Lung microvascular endothelial cell (primary cell): Measurements from ENCODE around the gene ZNF319. TPM values are rescaled to one million over a fixed set of nuclear protein-coding genes. Genes with fewer than 3 reads are reported as not detected.

ENCODE experiments used
- DNase-seq, 2 donors: peaks; one replicate each; pipeline versions ENCODE4 v3.0.0 to v3.0.0-alpha.2; 2010; ENCODE audit warnings: low read depth in 2 of 2
- total RNA-seq: library from RNA; depleted of rRNA; stranded (reverse); fragments of >200 nt; gene quantifications from 2 replicates; pipeline ENCODE4 v1.2.1, GENCODE V29; 2014

ZNF319 gene
- total RNA-seq, 1 donor from 2014 or later: 2.4 TPM

- DNase-seq: no peak
These were observed 42.6 kb downstream of the ZNF319 start for GRCh38 chr16:57957673-57958392.

DNA sequence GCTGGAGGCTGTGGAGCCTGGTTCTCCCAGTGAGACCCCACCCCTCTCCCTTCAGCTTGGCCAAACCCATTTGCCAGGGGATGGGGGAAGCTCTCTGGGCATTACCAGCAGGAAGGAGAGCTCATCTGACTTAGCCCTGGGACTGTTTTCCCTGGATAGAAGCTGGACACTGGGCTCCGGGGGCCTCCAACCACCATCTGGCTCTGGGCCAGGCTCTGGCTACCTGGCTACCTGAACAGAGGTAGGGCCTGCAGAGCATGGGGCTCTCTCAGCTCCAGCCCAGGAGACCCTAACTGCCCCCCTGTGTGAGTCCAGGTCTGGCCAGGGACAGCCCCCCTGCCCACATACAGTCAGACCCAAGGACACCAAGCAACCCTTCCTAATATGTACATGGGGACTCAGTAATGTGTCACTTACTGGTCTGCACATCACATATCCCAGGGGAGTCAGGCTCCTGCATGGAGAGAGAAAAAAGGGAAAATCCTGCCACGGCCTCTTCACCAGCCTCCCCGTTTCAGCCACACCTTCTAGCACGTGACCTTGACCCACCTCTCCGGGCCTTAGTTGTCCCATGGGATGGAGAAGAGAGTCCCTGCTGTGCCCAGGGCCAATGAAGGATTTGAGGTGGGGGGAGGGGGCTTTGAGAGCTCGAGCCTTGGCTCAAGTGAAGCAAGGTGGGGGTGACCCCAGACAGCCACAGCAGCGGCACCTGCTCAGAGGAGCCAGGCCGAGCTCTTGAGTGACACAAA lies 43.4 kb downstream of the ZNF319 start:
- DNase-seq: no peak

DNA sequence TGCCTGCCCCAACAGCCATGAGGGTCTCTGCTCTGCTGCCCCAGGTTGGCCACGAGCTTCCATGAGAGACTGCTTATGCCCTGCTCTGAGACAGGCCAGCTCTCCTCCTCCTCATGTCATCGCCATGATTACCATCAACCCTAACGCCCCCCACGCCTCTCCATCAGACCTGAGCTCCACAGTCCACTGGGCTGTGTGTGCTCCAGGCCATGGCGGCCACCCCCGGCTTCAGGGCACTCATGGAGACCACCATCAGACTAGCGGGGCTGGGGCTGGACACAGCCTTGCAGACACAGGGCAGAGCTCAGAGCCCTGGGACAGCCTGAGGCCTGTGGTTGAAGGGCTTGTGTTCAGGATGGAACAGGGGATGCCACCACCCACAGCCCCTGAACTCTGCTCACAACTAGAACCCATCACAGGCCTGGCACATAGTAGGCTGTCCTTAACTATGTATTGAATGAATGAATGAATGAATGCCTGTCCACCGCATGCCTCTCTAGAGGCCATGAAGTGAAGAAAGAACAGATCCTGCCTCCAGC lies 44.1 kb downstream of the ZNF319 start:
- no peak for DNase-seq

DNA sequence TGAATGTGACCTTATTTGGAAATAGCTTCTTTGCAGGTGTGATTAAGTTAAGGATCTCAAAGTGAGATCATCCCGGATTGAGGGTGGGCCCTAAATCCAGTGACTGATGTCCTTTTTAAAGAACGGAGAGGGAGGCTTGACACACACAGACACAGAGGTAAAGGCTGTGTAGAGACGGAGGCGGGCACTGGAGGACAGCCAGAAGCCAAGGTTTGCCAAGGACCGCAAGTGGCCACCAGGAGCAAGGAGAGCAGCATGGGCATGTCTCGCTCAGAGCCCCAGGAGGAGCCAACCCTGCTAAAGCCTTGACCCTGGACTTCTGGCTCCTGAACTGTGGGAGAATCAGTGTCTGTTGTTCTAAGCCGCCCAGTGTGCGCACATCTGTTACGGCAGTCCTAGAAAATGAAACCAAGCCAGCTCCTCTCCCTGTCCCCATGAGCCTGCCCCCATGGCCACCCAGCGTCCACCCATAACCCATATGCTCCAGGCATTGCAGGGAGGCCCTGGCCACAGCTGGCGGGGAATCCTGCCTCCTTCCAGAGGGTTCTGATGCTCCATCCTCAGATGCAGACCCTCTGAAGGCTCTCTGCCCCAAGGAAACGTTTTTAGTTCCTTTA lies 44.8 kb downstream of the ZNF319 start:
- DNase-seq: no peak

DNA sequence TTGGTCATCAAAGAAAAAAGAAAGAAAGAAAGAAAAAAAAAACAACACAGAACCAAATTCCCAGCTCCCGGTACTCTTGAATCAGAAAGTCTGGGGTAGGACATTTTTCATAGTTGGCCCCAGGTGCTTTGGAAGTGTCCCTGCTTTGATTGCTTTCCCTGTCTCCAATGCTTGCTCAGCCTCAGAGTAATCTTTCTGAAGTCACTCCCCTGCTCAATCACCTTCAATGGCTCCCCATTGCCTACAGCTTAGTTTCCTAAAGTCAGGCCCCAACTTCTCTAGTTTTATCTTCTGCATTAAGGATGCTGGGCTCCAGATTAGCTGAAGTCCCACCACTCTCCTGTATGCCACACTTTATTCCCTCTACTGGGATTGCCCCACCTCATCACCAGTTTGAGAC lies 46.6 kb downstream of the ZNF319 start:
- DNase-seq: no peak

GRCh38 chr16:57952909-57953308 lies 47.6 kb downstream of the ZNF319 start:
- no peak for DNase-seq

- DNase-seq: no peak
These were observed 49.1 kb downstream of the ZNF319 start for GRCh38 chr16:57951204-57951960.

GRCh38 chr16:57950382-57950781 lies 50.1 kb downstream of the ZNF319 start:
- DNase-seq: no peak

DNA sequence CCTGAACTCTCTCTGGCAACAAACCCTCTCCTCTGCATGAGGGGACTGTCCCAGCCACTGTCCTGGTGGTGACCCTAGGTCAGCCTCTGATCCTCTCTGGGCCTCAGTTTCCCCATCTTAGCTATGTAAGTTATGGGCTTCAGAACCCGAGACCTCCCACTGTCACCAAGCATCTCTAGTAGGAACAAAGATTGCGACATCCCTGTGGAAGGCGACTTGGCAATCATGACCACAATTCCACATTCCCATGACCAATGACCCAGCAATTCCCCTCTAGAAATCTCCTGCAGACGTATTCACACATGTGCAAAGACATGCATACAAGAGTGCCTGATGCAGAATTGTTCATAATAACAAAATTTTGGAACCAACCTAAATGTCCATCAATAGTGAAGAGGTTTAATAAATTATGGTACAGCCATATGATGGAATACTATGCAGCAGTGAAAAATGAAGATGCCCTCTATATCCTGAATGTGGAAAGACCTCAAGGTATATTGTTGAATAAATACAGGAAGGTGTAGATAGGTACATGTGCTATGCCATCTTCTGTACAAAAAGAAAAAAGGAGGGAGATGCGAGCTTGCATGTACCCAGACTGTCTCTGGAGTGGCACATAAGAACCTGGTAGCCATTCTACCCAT lies 50.8 kb downstream of the ZNF319 start:
- no peak for DNase-seq

GRCh38 chr16:57949013-57949412 lies 51.5 kb downstream of the ZNF319 start:
- DNase-seq: no peak

- no peak for DNase-seq
These were observed 52.4 kb downstream of the ZNF319 start for GRCh38 chr16:57948027-57948426.

- no peak for DNase-seq
These were observed 53.2 kb downstream of the ZNF319 start for GRCh38 chr16:57947261-57947660.

- DNase-seq: no peak
These were observed 54.2 kb downstream of the ZNF319 start for GRCh38 chr16:57946181-57946801.

DNA sequence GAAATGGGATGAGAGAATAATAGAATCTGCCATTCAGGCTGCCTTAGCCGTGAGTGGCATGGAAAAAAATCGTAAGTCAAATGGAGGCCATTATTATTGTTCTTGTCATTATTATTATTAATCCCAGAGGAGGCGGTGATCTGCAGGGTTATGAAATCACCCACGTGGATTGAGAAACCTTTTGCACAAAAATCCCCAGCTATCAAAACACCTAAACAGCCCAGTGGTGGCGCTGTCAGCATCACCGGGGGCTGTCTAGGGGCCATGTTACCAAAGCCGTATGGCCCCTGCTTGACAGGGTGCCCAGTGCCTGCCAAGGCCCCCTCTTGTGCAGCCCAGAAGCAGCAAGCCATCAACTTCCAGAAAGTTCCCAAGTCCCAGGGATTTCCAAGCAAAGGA lies 54.7 kb downstream of the ZNF319 start:
- no peak for DNase-seq

DNA sequence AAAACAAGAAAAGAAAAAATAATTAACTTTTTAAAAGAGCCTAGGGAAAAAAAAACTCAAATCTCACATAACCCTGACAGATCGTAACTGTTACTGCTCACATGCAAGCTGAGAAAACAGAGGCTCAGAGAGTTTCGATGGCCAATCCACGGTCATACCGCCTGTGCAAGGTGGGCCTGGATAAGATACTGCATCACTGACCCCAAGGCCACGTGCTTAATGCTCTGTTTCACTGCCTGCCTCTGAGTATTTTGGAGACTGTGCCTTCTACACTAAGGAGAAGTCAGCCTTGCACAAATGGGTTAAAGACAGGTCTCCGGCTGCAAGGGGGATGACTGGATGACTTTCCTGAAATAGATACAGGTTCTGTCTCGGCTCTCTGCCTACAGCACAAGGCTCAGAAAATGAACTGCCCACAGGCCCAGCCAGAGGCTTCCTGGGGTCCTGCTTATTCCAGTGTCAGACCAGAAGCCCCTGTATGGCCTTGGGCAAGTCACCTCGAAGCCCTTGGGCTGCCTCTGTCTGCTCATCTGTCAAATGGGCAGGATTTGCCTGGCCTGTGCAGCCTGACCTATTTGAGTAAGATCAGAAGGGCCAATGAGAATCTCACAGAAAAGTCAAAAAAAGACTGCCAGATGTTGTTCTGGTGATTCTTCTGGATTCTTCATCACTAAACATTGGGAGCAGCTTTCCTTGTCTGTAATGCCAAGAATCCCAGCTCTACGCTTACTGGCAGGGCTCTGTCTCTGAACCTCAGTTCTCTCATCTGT lies 55.3 kb downstream of the ZNF319 start:
- DNase-seq: no peak

Other genes with a start within 250 kb of the ZNF319 start
- 25.7 and 46.4 TPM in 2 replicates for gene KIFC3, start 198.2 kb downstream of the ZNF319 start, total RNA-seq
- not detected in 2 replicates for gene CNGB1, start 29.5 kb downstream of the ZNF319 start, total RNA-seq
- 12.4 and 20.8 TPM in 2 replicates for gene USB1, start 735 bp upstream of the ZNF319 start, total RNA-seq
- gene MMP15, start 25.1 kb upstream of the ZNF319 start, total RNA-seq: 5.2 and 5.8 TPM in 2 replicates
- 44.5 and 52.6 TPM in 2 replicates for gene CFAP20, start 128.7 kb upstream of the ZNF319 start, total RNA-seq
- gene CSNK2A2, start 197.4 kb upstream of the ZNF319 start, total RNA-seq: 21.6 and 26.6 TPM in 2 replicates